Body of pancreas (tissue), 4 donors: ENCODE results near the gene LIPC.

Experiments used
- POLR2A ChIP-seq, 3 donors: fragments of 450-650 bp; IDR thresholded peaks; one replicate each; pipeline ENCODE4 v1.6.1; 2016; ENCODE audit warnings: antibody characterized with exemption in 3 of 3, mild to moderate bottlenecking in 2 of 3
- TF ChIP-seq, protein P1 (sequence below), 7 experiments: fragments of 450-650 bp in 4 of 7; fragments of 200-600 bp in 3 of 7; sonication (generic) in 3 of 7; IDR thresholded peaks; one replicate each; pipeline ENCODE4 v1.5.1; 2016 to 2019; ENCODE audit warnings: antibody characterized with exemption in 7 of 7

DNA sequence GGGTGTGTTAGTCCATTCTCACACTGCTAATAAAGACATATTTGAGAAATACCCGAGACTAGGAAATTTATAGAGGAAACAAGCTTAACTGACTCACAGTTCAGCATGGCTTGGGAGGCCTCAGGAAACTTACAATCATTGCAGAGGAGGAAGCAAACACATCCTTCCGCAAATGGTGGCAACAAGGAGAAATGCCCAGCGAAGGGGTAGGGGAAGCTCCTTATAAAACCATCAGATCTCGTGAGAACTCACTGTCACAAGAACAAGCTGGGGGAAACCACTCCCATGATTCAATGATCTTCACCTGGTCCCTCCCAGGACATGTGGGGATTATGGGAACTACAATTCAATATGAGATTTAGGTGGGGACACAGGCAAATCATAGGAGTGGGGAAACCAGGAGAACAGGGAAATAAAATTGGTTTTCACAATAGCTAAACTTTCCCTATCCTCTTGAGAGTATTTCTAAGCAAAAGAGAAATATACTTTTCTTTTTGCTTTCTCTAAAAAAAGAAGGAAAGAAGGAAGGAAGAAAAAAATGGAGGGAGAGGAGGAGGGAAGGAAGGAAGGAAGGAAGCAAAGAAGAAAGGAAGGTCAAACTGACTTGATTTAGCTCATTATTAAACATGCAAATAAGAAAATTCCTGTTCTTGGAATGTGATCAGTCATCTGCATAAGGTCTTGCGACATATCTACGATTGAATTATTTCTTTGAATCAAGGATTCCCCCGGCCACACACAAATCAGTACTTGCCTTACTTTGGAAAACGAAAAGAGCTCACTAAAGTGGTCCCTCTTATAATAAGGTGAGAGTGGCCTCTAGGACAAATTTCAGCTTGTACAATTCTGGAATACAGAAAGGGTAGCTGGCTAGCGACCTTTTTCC lies 75.2 kb downstream of the LIPC start:
- TF ChIP-seq, protein P1, sequence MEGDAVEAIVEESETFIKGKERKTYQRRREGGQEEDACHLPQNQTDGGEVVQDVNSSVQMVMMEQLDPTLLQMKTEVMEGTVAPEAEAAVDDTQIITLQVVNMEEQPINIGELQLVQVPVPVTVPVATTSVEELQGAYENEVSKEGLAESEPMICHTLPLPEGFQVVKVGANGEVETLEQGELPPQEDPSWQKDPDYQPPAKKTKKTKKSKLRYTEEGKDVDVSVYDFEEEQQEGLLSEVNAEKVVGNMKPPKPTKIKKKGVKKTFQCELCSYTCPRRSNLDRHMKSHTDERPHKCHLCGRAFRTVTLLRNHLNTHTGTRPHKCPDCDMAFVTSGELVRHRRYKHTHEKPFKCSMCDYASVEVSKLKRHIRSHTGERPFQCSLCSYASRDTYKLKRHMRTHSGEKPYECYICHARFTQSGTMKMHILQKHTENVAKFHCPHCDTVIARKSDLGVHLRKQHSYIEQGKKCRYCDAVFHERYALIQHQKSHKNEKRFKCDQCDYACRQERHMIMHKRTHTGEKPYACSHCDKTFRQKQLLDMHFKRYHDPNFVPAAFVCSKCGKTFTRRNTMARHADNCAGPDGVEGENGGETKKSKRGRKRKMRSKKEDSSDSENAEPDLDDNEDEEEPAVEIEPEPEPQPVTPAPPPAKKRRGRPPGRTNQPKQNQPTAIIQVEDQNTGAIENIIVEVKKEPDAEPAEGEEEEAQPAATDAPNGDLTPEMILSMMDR (IDR thresholded peaks at IDR 0.05) = no peak
- TF ChIP-seq POLR2A (IDR thresholded peaks at IDR 0.05) = no peak
